ENCODE results near the gene PARD3B.

PARD3B gene

GRCh38 chr2:205045706-205046105, 500.4 kb downstream of the PARD3B start:
- TF ChIP-seq POLR2A (IDR thresholded peaks at IDR 0.05; ENCODE audit: low read depth, low read length), result no peak
- FAIRE-seq (no peak), DNase-seq (ENCODE audit: insufficient read length, low spot score) (no peak)

- DNase-seq (ENCODE audit: insufficient read length, low spot score) (no peak), FAIRE-seq (no peak)
Measured at GRCh38 chr2:205047273-205047839, 502.1 kb downstream of the PARD3B start.

GRCh38 chr2:205051417-205051816, 506.1 kb downstream of the PARD3B start:
- no peak for DNase-seq (ENCODE audit: insufficient read length, low spot score)
- no peak for FAIRE-seq
- no peak for TF ChIP-seq POLR2A (IDR thresholded peaks at IDR 0.05; ENCODE audit: low read depth, low read length)

More at GRCh38 chr2:205047273-205047839, 502.1 kb downstream of the PARD3B start:
- TF ChIP-seq POLR2A (IDR thresholded peaks at IDR 0.05; ENCODE audit: low read depth, low read length), result no peak

GRCh38 chr2:205052781-205053180, 507.5 kb downstream of the PARD3B start:
- no peak for DNase-seq (ENCODE audit: insufficient read length, low spot score)
- no peak for FAIRE-seq
- TF ChIP-seq POLR2A (IDR thresholded peaks at IDR 0.05; ENCODE audit: low read depth, low read length), result no peak

GRCh38 chr2:205053827-205054410, 508.6 kb downstream of the PARD3B start:
- no peak for TF ChIP-seq POLR2A (IDR thresholded peaks at IDR 0.05; ENCODE audit: low read depth, low read length)
- DNase-seq (ENCODE audit: insufficient read length, low spot score) (no peak), FAIRE-seq (no peak)

- FAIRE-seq, result no peak
- TF ChIP-seq POLR2A (IDR thresholded peaks at IDR 0.05; ENCODE audit: low read depth, low read length), result no peak
- DNase-seq (ENCODE audit: insufficient read length, low spot score), result no peak
Measured at GRCh38 chr2:205054789-205055188, 509.5 kb downstream of the PARD3B start.

GRCh38 chr2:205055251-205055650, 510.0 kb downstream of the PARD3B start:
- no peak for TF ChIP-seq POLR2A (IDR thresholded peaks at IDR 0.05; ENCODE audit: low read depth, low read length)
- no peak for DNase-seq (ENCODE audit: insufficient read length, low spot score)
- no peak for FAIRE-seq

- no peak for TF ChIP-seq POLR2A (IDR thresholded peaks at IDR 0.05; ENCODE audit: low read depth, low read length)
- DNase-seq (ENCODE audit: insufficient read length, low spot score), result no peak
- no peak for FAIRE-seq
Measured at GRCh38 chr2:205056151-205056561, 510.9 kb downstream of the PARD3B start.

GRCh38 chr2:205058409-205058808, 513.1 kb downstream of the PARD3B start:
- no peak for TF ChIP-seq POLR2A (IDR thresholded peaks at IDR 0.05; ENCODE audit: low read depth, low read length)
- DNase-seq (ENCODE audit: insufficient read length, low spot score) (no peak), FAIRE-seq (no peak)

GRCh38 chr2:205060269-205060668, 515.0 kb downstream of the PARD3B start:
- FAIRE-seq, result peak; percentile 57
- DNase-seq (ENCODE audit: insufficient read length, low spot score), result peak; percentile 1

GRCh38 chr2:205066081-205066480, 520.8 kb downstream of the PARD3B start:
- no peak for DNase-seq (ENCODE audit: insufficient read length, low spot score)
- FAIRE-seq, result no peak
- TF ChIP-seq POLR2A (IDR thresholded peaks at IDR 0.05; ENCODE audit: low read depth, low read length), result no peak

More at GRCh38 chr2:205060269-205060668, 515.0 kb downstream of the PARD3B start:
- TF ChIP-seq POLR2A (IDR thresholded peaks at IDR 0.05; ENCODE audit: low read depth, low read length), result no peak

- FAIRE-seq, result no peak
- TF ChIP-seq POLR2A (IDR thresholded peaks at IDR 0.05; ENCODE audit: low read depth, low read length), result no peak
- no peak for DNase-seq (ENCODE audit: insufficient read length, low spot score)
Measured at GRCh38 chr2:205069928-205070327, 524.7 kb downstream of the PARD3B start.

GRCh38 chr2:205070889-205071288, 525.6 kb downstream of the PARD3B start:
- no peak for FAIRE-seq
- DNase-seq (ENCODE audit: insufficient read length, low spot score), result no peak
- TF ChIP-seq POLR2A (IDR thresholded peaks at IDR 0.05; ENCODE audit: low read depth, low read length), result no peak

- DNase-seq (ENCODE audit: insufficient read length, low spot score) (no peak), FAIRE-seq (peak; percentile 6)
- no peak for TF ChIP-seq POLR2A (IDR thresholded peaks at IDR 0.05; ENCODE audit: low read depth, low read length)
Measured at GRCh38 chr2:205073433-205074020, 528.3 kb downstream of the PARD3B start.

GRCh38 chr2:205076405-205076804, 531.1 kb downstream of the PARD3B start:
- DNase-seq (ENCODE audit: insufficient read length, low spot score) (no peak), FAIRE-seq (no peak)
- TF ChIP-seq POLR2A (IDR thresholded peaks at IDR 0.05; ENCODE audit: low read depth, low read length), result no peak
